ENCODE data around the gene MT3.

The MT3 gene

DNA sequence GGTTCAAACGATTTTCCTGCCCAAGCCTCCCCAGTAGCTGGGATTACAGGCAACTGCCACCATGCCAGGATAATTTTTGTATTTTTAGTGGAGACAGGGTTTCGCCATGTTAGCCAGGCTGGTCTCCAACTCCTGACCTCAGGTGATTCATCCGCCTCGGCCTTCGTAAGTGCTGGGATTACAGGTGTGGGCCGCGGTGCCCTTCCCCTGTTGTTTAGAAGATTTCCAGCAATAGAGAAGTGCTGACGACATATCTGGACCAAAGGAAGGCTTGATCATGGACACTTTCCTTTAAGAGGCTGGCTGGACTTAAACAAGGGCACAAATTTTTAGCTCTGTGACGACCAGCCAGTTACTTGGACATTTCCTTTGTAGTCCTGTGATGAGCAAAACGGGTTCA lies 41.9 kb downstream of the MT3 start:
- no peak for DNase-seq (ENCODE audit: low read depth in 2 of 2)

DNA sequence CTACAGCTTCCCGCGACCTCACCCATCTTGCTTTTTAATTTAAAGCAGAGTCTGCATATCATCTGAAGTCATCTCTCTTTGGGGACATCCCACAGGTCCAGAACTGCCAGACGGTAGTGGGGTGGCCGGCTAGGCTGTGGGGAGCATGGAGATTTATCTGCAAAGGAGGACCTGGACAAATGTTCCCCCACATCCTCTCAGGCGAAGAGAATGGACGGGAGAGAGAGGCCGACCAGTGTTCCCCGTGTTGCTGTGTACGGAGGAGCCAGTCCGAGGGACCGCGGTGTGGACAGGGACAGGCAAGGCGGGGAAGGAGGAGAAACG lies 42.5 kb downstream of the MT3 start:
- no peak for DNase-seq (ENCODE audit: low read depth in 2 of 2)

DNA sequence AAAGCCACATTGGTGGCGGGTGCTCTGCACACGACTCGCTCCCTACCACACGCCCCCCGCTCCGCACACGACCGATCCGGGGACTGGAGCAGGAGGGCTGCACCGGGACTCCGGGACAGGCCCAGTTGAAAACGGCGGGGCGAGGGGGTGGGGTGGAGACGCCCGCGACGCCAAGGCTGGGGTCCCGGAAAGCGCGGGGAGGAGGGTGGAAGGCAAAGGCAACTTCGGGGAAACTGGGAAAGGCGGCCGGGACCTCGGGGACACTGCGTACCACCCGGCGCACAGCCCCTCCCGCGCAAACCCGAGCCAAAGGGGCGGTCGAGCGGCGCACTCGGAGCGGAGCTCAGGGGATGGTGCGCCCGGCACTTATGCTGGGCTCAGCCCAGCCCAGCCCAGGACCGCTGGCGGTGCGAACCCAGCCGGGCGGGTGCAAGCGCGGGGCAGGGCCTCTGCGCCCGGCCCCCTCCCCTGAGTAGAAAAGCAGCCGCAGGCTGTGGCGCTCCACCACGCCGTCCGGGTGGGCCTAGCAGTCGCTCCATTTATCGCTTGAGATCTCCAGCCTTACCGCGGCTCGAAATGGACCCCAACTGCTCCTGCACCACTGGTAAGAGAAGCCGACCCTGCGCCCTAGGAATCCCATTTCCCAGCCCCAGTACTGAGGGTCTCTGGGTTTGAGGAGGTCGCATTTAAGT lies 43.0 kb downstream of the MT3 start, which contains the start of gene MT1M:
TSS of gene MT1M (plus strand) at position 504 of the 692 bp plus-strand sequence. CDS start at position 577, 73 bp downstream.
- no peak for DNase-seq (ENCODE audit: low read depth in 2 of 2)

DNA sequence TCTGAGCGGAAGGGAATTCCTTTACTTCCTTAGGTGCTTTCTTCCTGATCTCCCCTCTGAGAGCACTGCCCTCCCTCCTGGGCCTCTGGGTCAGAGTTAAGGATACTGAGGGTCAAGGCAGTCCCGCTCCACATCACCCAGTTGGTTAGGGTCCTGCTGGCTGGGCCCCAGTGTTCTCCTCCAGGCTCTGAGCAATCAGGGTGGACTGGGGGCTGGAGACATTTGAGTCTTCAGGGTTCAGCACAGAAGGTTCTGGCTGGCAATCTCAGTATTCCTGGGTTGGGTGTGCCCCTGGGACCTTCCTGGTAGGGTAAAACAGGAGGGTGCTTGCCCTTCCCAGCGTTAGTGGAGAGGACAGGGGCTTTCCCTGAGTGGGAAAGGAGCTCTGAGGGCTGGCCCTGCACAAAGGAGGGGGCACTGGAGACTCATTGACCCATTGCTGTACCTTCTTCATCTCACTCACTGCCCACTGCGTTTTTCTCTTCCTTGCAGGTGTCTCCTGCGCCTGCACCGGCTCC lies 43.6 kb downstream of the MT3 start:
- DNase-seq (ENCODE audit: low read depth in 2 of 2), result no peak

- DNase-seq (ENCODE audit: low read depth in 2 of 2), result no peak
Measured at GRCh38 chr16:56633535-56633934, 44.2 kb downstream of the MT3 start.

- no peak for DNase-seq (ENCODE audit: low read depth in 2 of 2)
Measured at GRCh38 chr16:56634715-56635440, 45.5 kb downstream of the MT3 start.

GRCh38 chr16:56635441-56635967 lies 46.2 kb downstream of the MT3 start:
- no peak for DNase-seq (ENCODE audit: low read depth in 2 of 2)

DNA sequence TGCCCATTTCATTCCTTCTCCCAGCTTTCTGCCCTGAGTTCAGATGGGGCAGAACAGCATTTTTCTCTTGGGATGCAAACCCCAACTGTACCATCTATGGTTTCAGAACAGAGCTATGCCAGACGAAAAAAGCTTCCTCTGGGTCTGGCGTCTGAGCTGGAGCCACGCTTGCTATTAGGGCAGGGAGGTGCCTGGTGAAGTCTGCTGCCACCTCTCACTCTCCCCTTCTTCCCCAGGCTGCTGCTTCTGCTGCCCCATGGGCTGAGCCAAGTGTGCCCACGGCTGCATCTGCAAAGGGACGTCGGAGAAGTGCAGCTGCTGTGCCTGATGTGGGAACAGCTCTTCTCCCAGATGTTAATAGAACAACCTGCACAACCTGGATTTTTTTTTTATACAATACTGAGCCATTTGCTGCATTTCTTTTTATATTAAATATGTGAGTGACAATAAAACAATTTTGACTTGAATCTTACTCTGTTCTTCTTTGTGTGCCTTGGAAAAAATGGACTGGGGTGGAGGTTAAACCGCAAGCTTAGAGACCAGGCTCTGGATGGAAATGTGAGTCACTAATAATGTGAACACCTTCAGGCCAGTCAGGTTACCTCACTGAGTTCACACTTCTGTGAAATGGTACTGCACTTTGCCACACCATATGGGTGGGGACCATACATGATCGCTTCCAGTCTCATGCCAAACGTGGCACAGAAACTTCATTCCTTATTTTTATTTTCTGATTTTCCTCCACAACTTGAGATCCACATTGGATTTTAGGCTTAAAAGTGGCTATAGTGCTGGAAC lies 47.5 kb downstream of the MT3 start:
- DNase-seq (ENCODE audit: low read depth in 2 of 2), result no peak

- no peak for DNase-seq (ENCODE audit: low read depth in 2 of 2)
Measured at GRCh38 chr16:56637814-56638750, 48.8 kb downstream of the MT3 start, which contains the start of gene MT1A. TSS of gene MT1A (plus strand) at chr16:56638666. CDS start at chr16:56638739, 73 bp downstream.

DNA sequence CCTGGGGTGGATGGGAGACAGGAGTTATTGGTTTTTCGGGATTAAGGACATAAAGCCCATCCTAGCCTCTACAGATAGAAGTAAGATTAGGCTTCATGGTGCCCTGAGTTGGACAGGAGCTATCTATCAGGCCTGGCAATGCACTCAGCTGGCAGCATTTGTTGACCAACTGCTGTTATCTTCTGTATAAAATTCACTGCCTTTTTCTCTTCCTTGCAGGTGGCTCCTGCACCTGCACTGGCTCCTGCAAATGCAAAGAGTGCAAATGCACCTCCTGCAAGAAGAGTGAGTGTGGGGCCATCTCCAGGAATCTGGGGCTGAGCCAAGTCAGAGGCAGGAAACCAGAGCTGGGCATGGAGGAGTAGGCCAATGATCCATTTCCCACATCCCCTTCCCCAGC lies 49.7 kb downstream of the MT3 start:
- DNase-seq (ENCODE audit: low read depth in 2 of 2), result no peak

- no peak for DNase-seq (ENCODE audit: low read depth in 2 of 2)
Measured at GRCh38 chr16:56640076-56640475, 50.7 kb downstream of the MT3 start.
